Fibroblast of lung (primary cell): ENCODE measurements around the gene TMEM97. TPM values are rescaled to one million over a fixed set of nuclear protein-coding genes. Genes with fewer than 3 reads are reported as not detected.
A peak's percentile ranks its signal among the peaks of the same experiment; 100 is the strongest.
"Not testable (repeated sequence)": the region's sequence is repeated elsewhere in the genome, so short reads cannot be mapped to it uniquely, and the experiment has no call there.

Experiments used
- DNase-seq, 2 donors: peaks; one replicate each; pipeline versions ENCODE4 v3.0.0 to v3.0.0-alpha.2; 2010; ENCODE audit warnings: low read depth in 2 of 2
- H2AFZ ChIP-seq: 2 replicates; pipeline ENCODE4 v1.5.1; 2012; ENCODE audit warnings: low read length, control low read depth, inconsistent platforms
- H3K27ac ChIP-seq: 2 replicates; pipeline ENCODE4 v1.5.1; 2011; ENCODE audit warnings: low read length, control low read depth; ENCODE audit not compliant: insufficient read depth
- H3K27me3 ChIP-seq: 2 replicates; pipeline ENCODE4 v1.5.1; 2011; ENCODE audit warnings: mild to moderate bottlenecking, low read length; ENCODE audit not compliant: control insufficient read depth, insufficient read depth
- H3K36me3 ChIP-seq: 2 replicates; pipeline ENCODE4 v1.5.1; 2011; ENCODE audit warnings: low read length; ENCODE audit not compliant: control insufficient read depth, insufficient read depth
- H3K4me1 ChIP-seq: 2 replicates; pipeline ENCODE4 v1.5.1; 2011; ENCODE audit warnings: low read length; ENCODE audit not compliant: control insufficient read depth, insufficient read depth; ENCODE audit errors: extremely low read depth
- H3K4me2 ChIP-seq: 2 replicates; pipeline ENCODE4 v1.5.1; 2011; ENCODE audit warnings: low read length, control low read depth; ENCODE audit not compliant: insufficient read depth; ENCODE audit errors: extremely low read depth
- H3K4me3 ChIP-seq, 4 experiments: fragments of 200-600 bp in 1 of 4; sonication (generic) in 1 of 4; replicated peaks in 1 of 4; 2 replicates each; pipeline ENCODE4 v1.5.1; 2011 to 2016; ENCODE audit warnings: low read length in 4 of 4, low read depth in 3 of 4, mild to moderate bottlenecking in 3 of 4, control low read depth in 2 of 4, inconsistent platforms in 1 of 4, mixed read lengths in 1 of 4; ENCODE audit not compliant: insufficient read depth in 1 of 4; ENCODE audit errors: control extremely low read depth in 1 of 4
- H3K79me2 ChIP-seq: 2 replicates; pipeline ENCODE4 v1.5.1; 2012; ENCODE audit warnings: mild to moderate bottlenecking, low read length, inconsistent platforms; ENCODE audit not compliant: control insufficient read depth, insufficient read depth
- H3K9ac ChIP-seq: 2 replicates; pipeline ENCODE4 v1.5.1; 2011; ENCODE audit warnings: mild to moderate bottlenecking, low read length, control low read depth; ENCODE audit not compliant: insufficient read depth
- H3K9me3 ChIP-seq: 2 replicates; pipeline ENCODE4 v1.5.1; 2012; ENCODE audit warnings: low read depth, low read length; ENCODE audit not compliant: control insufficient read depth, insufficient read depth
- H4K20me1 ChIP-seq: 2 replicates; pipeline ENCODE4 v1.5.1; 2011; ENCODE audit warnings: low read length; ENCODE audit not compliant: control insufficient read depth, insufficient read depth; ENCODE audit errors: extremely low read depth
- EZH2 ChIP-seq: IDR thresholded peaks from 2 replicates; pipeline ENCODE4 v1.5.1; 2012; ENCODE audit warnings: low read length, control low read depth, mild to moderate bottlenecking; ENCODE audit errors: missing control alignments
- polyA plus RNA-seq, 2 donors: library from polyadenylated mRNA; depleted of rRNA in 1 of 2; stranded (reverse) in 1 of 2; unstranded in 1 of 2; fragments of >200 nt; gene quantifications; 2 replicates each; pipeline ENCODE4 v1.2.1, GENCODE V29; 2011 to 2012; ENCODE audit warnings: missing spikeins in 1 of 2
- total RNA-seq: library from RNA; depleted of rRNA; stranded (reverse); fragments of >200 nt; gene quantifications from 2 replicates; pipeline ENCODE4 v1.2.1, GENCODE V29; 2014
- TF ChIP-seq, protein P1 (sequence below), 2 donors: IDR thresholded peaks in 1 of 2; conservative IDR thresholded peaks in 1 of 2; 1 replicate in 1 of 2; 2 replicates in 1 of 2; pipeline ENCODE4 v1.5.1; 2011 to 2012; ENCODE audit warnings: low read length in 2 of 2, control low read depth in 1 of 2, inconsistent platforms in 1 of 2, low read depth in 1 of 2, mild to moderate bottlenecking in 1 of 2

Gene TMEM97
- total and polyA plus RNA-seq, 2 donors (not counting 1 experiment from before 2014, with no cell fraction given), result 34.4 to 43.6 TPM

- Histone ChIP-seq H3K9ac (no peak overlapping the region), H3K4me2 (no peak overlapping the region), H3K36me3 (no peaks in the 10 kb centered on the region), H3K4me3 (no peak overlapping the region), H4K20me1 (no peaks in the 10 kb centered on the region), H3K9me3 (no peaks in the 10 kb centered on the region), H3K4me1 (no peaks in the 10 kb centered on the region), H3K27me3 (peaks cover 15% of the 10 kb centered on the region), H2AFZ (no peak overlapping the region), H3K27ac (no peak overlapping the region), H3K79me2 (no peaks in the 10 kb centered on the region)
- TF ChIP-seq, protein P1, sequence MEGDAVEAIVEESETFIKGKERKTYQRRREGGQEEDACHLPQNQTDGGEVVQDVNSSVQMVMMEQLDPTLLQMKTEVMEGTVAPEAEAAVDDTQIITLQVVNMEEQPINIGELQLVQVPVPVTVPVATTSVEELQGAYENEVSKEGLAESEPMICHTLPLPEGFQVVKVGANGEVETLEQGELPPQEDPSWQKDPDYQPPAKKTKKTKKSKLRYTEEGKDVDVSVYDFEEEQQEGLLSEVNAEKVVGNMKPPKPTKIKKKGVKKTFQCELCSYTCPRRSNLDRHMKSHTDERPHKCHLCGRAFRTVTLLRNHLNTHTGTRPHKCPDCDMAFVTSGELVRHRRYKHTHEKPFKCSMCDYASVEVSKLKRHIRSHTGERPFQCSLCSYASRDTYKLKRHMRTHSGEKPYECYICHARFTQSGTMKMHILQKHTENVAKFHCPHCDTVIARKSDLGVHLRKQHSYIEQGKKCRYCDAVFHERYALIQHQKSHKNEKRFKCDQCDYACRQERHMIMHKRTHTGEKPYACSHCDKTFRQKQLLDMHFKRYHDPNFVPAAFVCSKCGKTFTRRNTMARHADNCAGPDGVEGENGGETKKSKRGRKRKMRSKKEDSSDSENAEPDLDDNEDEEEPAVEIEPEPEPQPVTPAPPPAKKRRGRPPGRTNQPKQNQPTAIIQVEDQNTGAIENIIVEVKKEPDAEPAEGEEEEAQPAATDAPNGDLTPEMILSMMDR (conservative IDR thresholded peaks at IDR 0.05 in 1 of 2, IDR thresholded peaks at IDR 0.05 in 1 of 2; ENCODE audit: low read depth in 1 of 2, low read length in 2 of 2), result no peak
- no peak for TF ChIP-seq EZH2
- DNase-seq, result no peak
Measured at GRCh38 chr17:28271431-28271830, 47.6 kb upstream of the TMEM97 start.

DNA sequence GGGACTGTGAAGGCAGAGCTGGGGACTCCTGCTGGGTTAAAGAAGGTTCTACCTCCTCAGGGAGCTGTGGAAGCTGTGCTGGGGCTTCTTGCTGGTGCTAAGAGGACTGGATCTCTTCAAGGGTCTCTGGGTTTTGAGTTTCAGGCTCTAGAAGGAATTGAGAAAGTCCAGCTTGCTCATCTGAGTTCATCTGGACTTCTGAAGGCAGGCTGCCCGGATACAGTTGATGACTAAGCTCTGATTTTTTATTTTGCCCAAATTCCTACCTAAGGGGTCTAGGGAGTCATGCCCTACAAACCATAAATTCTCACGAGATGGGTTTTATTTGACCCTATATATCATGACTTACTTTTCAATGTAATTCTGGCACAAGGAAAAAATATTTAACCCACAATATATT, 46.8 kb upstream of the TMEM97 start:
- DNase-seq, result peak in 1 of 2 donors; percentile 12
- Histone ChIP-seq H3K9me3 (no peaks in the 10 kb centered on the region), H3K36me3 (no peaks in the 10 kb centered on the region), H3K9ac (no peak overlapping the region), H4K20me1 (no peaks in the 10 kb centered on the region), H3K4me1 (no peaks in the 10 kb centered on the region), H3K27me3 (peaks cover 15% of the 10 kb centered on the region), H3K27ac (no peak overlapping the region), H3K79me2 (no peaks in the 10 kb centered on the region), H3K4me3 (no peak overlapping the region), H2AFZ (no peak overlapping the region), H3K4me2 (no peak overlapping the region)
- TF ChIP-seq EZH2, result no peak
- TF ChIP-seq, protein P1 (conservative IDR thresholded peaks at IDR 0.05 in 1 of 2, IDR thresholded peaks at IDR 0.05 in 1 of 2; ENCODE audit: low read depth in 1 of 2, low read length in 2 of 2), result no peak

- H2AFZ ChIP-seq, H3K4me2 ChIP-seq, H3K36me3 ChIP-seq, H4K20me1 ChIP-seq, H3K9me3 ChIP-seq, H3K4me3 ChIP-seq, H3K79me2 ChIP-seq, H3K9ac ChIP-seq, DNase-seq, H3K27ac ChIP-seq, H3K4me1 ChIP-seq: not testable (repeated sequence)
- H3K27me3 ChIP-seq, result peaks cover 15% of the 10 kb centered on the region
Measured at GRCh38 chr17:28273341-28273740, 45.7 kb upstream of the TMEM97 start.
